Nephron (organoid): ENCODE measurements around the gene AMACR.
A peak's percentile ranks its signal among the peaks of the same experiment; 100 is the strongest.
"Not testable (repeated sequence)": the region's sequence is repeated elsewhere in the genome, so short reads cannot be mapped to it uniquely, and the experiment has no call there.

Experiments
- H3K27ac Mint-ChIP-seq, 3 experiments: 2 replicates each; pipeline ENCODE4 v1.8.0; 2020; ENCODE audit warnings: mixed read lengths in 3 of 3, mild to moderate bottlenecking in 2 of 3, moderate library complexity in 1 of 3
- H3K27me3 Mint-ChIP-seq: 2 replicates; pipeline ENCODE4 v1.8.0; 2021; ENCODE audit warnings: low read depth, mild to moderate bottlenecking, moderate library complexity, mixed read lengths
- H3K36me3 Mint-ChIP-seq: 2 replicates; pipeline ENCODE4 v1.8.0; 2020; ENCODE audit warnings: low read depth, mixed read lengths
- H3K4me1 Mint-ChIP-seq: 2 replicates; pipeline ENCODE4 v1.8.0; 2020; ENCODE audit warnings: mixed read lengths
- H3K4me3 Mint-ChIP-seq, 3 experiments: 2 replicates each; pipeline ENCODE4 v1.8.0; 2020; ENCODE audit warnings: mild to moderate bottlenecking in 3 of 3, mixed read lengths in 3 of 3, moderate library complexity in 2 of 3
- H3K9me3 Mint-ChIP-seq: 2 replicates; pipeline ENCODE4 v1.8.0; 2020; ENCODE audit warnings: mixed read lengths
- CTCF ChIP-seq, 3 experiments: fragments of 200-600 bp; sonication (generic); IDR thresholded peaks; one replicate each; pipeline ENCODE4 v1.5.0; 2021; ENCODE audit warnings: antibody characterized with exemption in 3 of 3; ENCODE audit not compliant: unreplicated experiment in 3 of 3

The AMACR gene

GRCh38 chr5:34034534-34035327 is 26.9 kb upstream of the AMACR start:
- H3K27ac Mint-ChIP-seq: peak overlapping the region; percentile 87 to 91 (median 88)
- peak overlapping the region in 1 of 3 experiments; percentile 36 for H3K4me3 Mint-ChIP-seq
- peaks cover 38% of the 10 kb centered on the region for H3K4me1 Mint-ChIP-seq
- peaks cover 47% of the 10 kb centered on the region for H3K36me3 Mint-ChIP-seq
- H3K9me3 Mint-ChIP-seq: no peaks in the 10 kb centered on the region
- no peaks in the 10 kb centered on the region for H3K27me3 Mint-ChIP-seq
- TF ChIP-seq CTCF (IDR thresholded peaks at IDR 0.05; ENCODE audit: unreplicated experiment in 3 of 3): no peak

GRCh38 chr5:34031966-34032365 is 24.1 kb upstream of the AMACR start:
- TF ChIP-seq CTCF (IDR thresholded peaks at IDR 0.05; ENCODE audit: unreplicated experiment in 3 of 3): no peak
- no peak overlapping the region for H3K4me3 Mint-ChIP-seq
- peaks cover 34% of the 10 kb centered on the region for H3K36me3 Mint-ChIP-seq
- H3K9me3 Mint-ChIP-seq: no peaks in the 10 kb centered on the region
- H3K4me1 Mint-ChIP-seq: peaks cover 13% of the 10 kb centered on the region
- peak overlapping the region in 2 of 3 experiments; percentile 6 to 40 for H3K27ac Mint-ChIP-seq
- no peaks in the 10 kb centered on the region for H3K27me3 Mint-ChIP-seq

GRCh38 chr5:34031117-34031516 is 23.3 kb upstream of the AMACR start:
- Mint-ChIP-seq H3K4me3 (no peak overlapping the region), H3K9me3 (no peaks in the 10 kb centered on the region), H3K36me3 (peaks cover 39% of the 10 kb centered on the region), H3K4me1 (peaks cover 11% of the 10 kb centered on the region), H3K27me3 (no peaks in the 10 kb centered on the region), H3K27ac (peak overlapping the region in 1 of 3 experiments; percentile 84)
- no peak for TF ChIP-seq CTCF (IDR thresholded peaks at IDR 0.05; ENCODE audit: unreplicated experiment in 3 of 3)

- peak overlapping the region; percentile 49 to 84 (median 79) for H3K27ac Mint-ChIP-seq
- H3K4me3 Mint-ChIP-seq, H3K27me3 Mint-ChIP-seq, H3K4me1 Mint-ChIP-seq, H3K9me3 Mint-ChIP-seq: not testable (repeated sequence)
- H3K36me3 Mint-ChIP-seq: peaks cover 44% of the 10 kb centered on the region
Observed at GRCh38 chr5:34030585-34030984, 22.7 kb upstream of the AMACR start.

GRCh38 chr5:34030048-34030447 is 22.2 kb upstream of the AMACR start:
- Mint-ChIP-seq H3K9me3 (no peaks in the 10 kb centered on the region), H3K36me3 (peaks cover 45% of the 10 kb centered on the region), H3K4me1 (peaks cover 6% of the 10 kb centered on the region), H3K27me3 (no peaks in the 10 kb centered on the region), H3K27ac (peak overlapping the region; percentile 49 to 84 (median 79)), H3K4me3 (no peak overlapping the region)
- TF ChIP-seq CTCF (IDR thresholded peaks at IDR 0.05; ENCODE audit: unreplicated experiment in 3 of 3): no peak

- no peaks in the 10 kb centered on the region for H3K4me1 Mint-ChIP-seq
- no peak overlapping the region for H3K4me3 Mint-ChIP-seq
- H3K36me3 Mint-ChIP-seq: peaks cover 41% of the 10 kb centered on the region
- TF ChIP-seq CTCF (IDR thresholded peaks at IDR 0.05; ENCODE audit: unreplicated experiment in 3 of 3): no peak
- H3K9me3 Mint-ChIP-seq: no peaks in the 10 kb centered on the region
- peak overlapping the region in 1 of 3 experiments; percentile 3 for H3K27ac Mint-ChIP-seq
- no peaks in the 10 kb centered on the region for H3K27me3 Mint-ChIP-seq
Observed at GRCh38 chr5:34028349-34028748, 20.5 kb upstream of the AMACR start.
